Measurements from ENCODE around the gene PIGP. TPM values are rescaled to one million over a fixed set of nuclear protein-coding genes. Genes with fewer than 3 reads are reported as not detected.

PIGP gene
- total and polyA plus RNA-seq, 4 donors: 15.8 to 47.2 (median 20.5) TPM

DNA sequence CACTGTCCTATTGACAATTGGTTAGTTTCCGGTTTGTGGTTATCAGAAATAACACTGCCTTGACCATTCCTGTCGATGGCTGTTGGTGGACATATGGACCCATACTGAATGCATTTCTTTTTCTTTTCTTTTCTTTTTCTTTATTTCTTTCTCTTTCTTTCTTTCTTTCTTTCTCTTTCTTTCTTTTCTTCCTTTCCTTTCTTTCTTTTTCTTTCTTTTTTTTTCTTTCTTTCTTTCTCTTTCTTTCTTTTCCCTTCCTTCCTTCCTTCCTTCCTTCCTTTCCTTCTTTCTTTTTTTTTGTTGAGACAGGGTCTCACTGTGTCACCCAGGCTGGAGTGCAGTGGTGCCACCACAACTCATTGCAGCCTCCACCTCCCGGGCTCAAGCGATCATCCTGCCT, 42.0 kb downstream of the PIGP start:
- DNase-seq (no peak), ATAC-seq (ENCODE audit: low FRiP score) (no peak)
- H3K4me3 ChIP-seq (ENCODE audit: low read length in 2 of 2): no peak overlapping the region
- H3K9me3 ChIP-seq (ENCODE audit: control insufficient read depth, low read length): no peaks in the 10 kb centered on the region
- WGBS, 2 donors: 94 to 96% methylated on average over 4 of the region's 4 CpGs
- H3K4me1 ChIP-seq (ENCODE audit: control insufficient read depth in 1 of 2, insufficient read depth in 2 of 2, low read length in 2 of 2): no peaks in the 10 kb centered on the region
- no peaks in the 10 kb centered on the region for H3K36me3 ChIP-seq (ENCODE audit: control insufficient read depth in 1 of 2, insufficient read depth in 2 of 2, low read length in 1 of 2)
- no peaks in the 10 kb centered on the region for H3K27me3 ChIP-seq (ENCODE audit: control insufficient read depth in 1 of 2, insufficient read depth in 2 of 2, low read length in 1 of 2)
- no peak overlapping the region for H3K27ac ChIP-seq (ENCODE audit: low read depth in 1 of 2, low read length in 2 of 2)
- intact Hi-C loops (cut with DNase I): no loop called here

DNA sequence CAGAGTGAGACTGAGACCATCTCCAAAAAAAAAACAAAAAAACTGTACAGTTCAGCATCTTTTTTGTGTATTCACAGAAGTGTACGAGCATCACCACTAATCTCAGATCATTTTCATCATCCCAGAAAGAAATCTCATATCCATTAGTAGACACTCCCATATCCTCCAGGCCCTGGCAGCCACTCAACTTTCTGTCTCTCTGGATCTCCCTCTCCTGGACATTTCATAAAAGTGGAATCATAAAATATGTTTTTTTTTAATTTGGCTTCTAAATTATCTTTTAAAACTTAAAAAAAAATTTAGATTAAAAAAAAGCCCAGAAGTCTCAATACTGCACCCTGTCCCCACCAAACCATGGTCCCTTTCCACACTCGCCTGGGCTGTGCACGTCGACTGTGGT, 44.3 kb downstream of the PIGP start:
- ATAC-seq (ENCODE audit: low FRiP score): no peak
- Histone ChIP-seq H3K27ac (ENCODE audit: low read depth in 1 of 2, low read length in 2 of 2) (no peak overlapping the region), H3K27me3 (ENCODE audit: control insufficient read depth in 1 of 2, insufficient read depth in 2 of 2, low read length in 1 of 2) (no peaks in the 10 kb centered on the region), H3K4me3 (ENCODE audit: low read length in 2 of 2) (no peak overlapping the region), H3K4me1 (ENCODE audit: control insufficient read depth in 1 of 2, insufficient read depth in 2 of 2, low read length in 2 of 2) (no peaks in the 10 kb centered on the region), H3K36me3 (ENCODE audit: control insufficient read depth in 1 of 2, insufficient read depth in 2 of 2, low read length in 1 of 2) (no peaks in the 10 kb centered on the region), H3K9me3 (ENCODE audit: control insufficient read depth, low read length) (no peaks in the 10 kb centered on the region)
- DNase-seq: no peak
- intact Hi-C loops (cut with DNase I): no loop called here
- 86 to 88% methylated on average over 4 of the region's 4 CpGs for WGBS, 2 donors

DNA sequence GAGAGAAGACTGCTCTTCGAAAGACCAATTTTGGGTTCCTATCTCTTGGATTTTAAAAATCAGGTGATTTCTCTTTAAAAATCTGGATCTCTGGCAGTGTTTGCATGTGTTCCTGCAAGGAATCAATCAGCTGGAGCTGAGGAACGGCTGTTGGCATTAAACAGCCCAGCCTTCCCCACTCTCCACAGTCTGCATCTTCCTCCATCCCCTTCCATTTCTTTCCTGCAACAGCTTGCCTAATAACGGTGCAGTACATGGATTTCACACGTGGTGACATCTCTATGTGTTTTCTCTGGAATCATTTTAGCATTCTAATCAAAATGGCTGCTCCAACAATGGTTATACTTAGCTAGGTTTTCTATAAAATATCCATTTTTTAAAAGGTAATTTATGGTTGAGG, 46.4 kb downstream of the PIGP start:
- DNase-seq (no peak), ATAC-seq (ENCODE audit: low FRiP score) (no peak)
- Histone ChIP-seq H3K4me3 (ENCODE audit: low read length in 2 of 2) (no peak overlapping the region), H3K27me3 (ENCODE audit: control insufficient read depth in 1 of 2, insufficient read depth in 2 of 2, low read length in 1 of 2) (no peaks in the 10 kb centered on the region), H3K27ac (ENCODE audit: low read depth in 1 of 2, low read length in 2 of 2) (no peak overlapping the region), H3K4me1 (ENCODE audit: control insufficient read depth in 1 of 2, insufficient read depth in 2 of 2, low read length in 2 of 2) (no peaks in the 10 kb centered on the region), H3K9me3 (ENCODE audit: control insufficient read depth, low read length) (no peaks in the 10 kb centered on the region), H3K36me3 (ENCODE audit: control insufficient read depth in 1 of 2, insufficient read depth in 2 of 2, low read length in 1 of 2) (no peaks in the 10 kb centered on the region)
- intact Hi-C loops (cut with DNase I): no loop called here
- WGBS, 2 donors: 22 to 29% methylated on average over 4 of the region's 4 CpGs

- Histone ChIP-seq H3K4me3 (ENCODE audit: low read length in 2 of 2) (no peak overlapping the region), H3K36me3 (ENCODE audit: control insufficient read depth in 1 of 2, insufficient read depth in 2 of 2, low read length in 1 of 2) (no peaks in the 10 kb centered on the region), H3K9me3 (ENCODE audit: control insufficient read depth, low read length) (no peaks in the 10 kb centered on the region), H3K27ac (ENCODE audit: low read depth in 1 of 2, low read length in 2 of 2) (no peak overlapping the region), H3K27me3 (ENCODE audit: control insufficient read depth in 1 of 2, insufficient read depth in 2 of 2, low read length in 1 of 2) (no peaks in the 10 kb centered on the region), H3K4me1 (ENCODE audit: control insufficient read depth in 1 of 2, insufficient read depth in 2 of 2, low read length in 2 of 2) (no peaks in the 10 kb centered on the region)
- ATAC-seq (ENCODE audit: low FRiP score) (no peak), DNase-seq (no peak)
- intact Hi-C loops (cut with DNase I): no loop called here
- WGBS, 2 donors: 70 to 71% methylated on average over 13 of the region's 13 CpGs
Observed at GRCh38 chr21:37017951-37018679, 54.8 kb downstream of the PIGP start.

Other genes with a start within 250 kb of the PIGP start
- 10 to 100 TPM; 17.3 to 19.7 TPM for gene HLCS, start 106.4 kb downstream of the PIGP start, total RNA-seq
- 1 to 10 TPM; 2.1 to 4.0 TPM for gene HLCS, start 106.4 kb downstream of the PIGP start, polyA plus RNA-seq
- not detected for gene RIPPLY3, start 66.4 kb downstream of the PIGP start, total RNA-seq
- gene RIPPLY3, start 66.4 kb downstream of the PIGP start, polyA plus RNA-seq: under 1 TPM in 1 of 2 donors, not detected in 1; 0.05 TPM
- gene TTC3, start 183 bp upstream of the PIGP start, total RNA-seq: 100 to 1,000 TPM; 105 to 118 TPM
- gene TTC3, start 183 bp upstream of the PIGP start, polyA plus RNA-seq: 10 to 100 TPM; 30.1 to 40.3 TPM
- gene VPS26C, start 194.3 kb upstream of the PIGP start, total RNA-seq: 10 to 100 TPM; 46.5 to 61.6 TPM
- 10 to 100 TPM; 32.4 to 37.9 TPM for gene VPS26C, start 194.3 kb upstream of the PIGP start, polyA plus RNA-seq

Measured in aorta (tissue), 5 donors.